Gastroesophageal sphincter (tissue), 3 donors: ENCODE measurements around the gene EED.

Experiments used
- CTCF ChIP-seq, 4 experiments: fragments of 200-600 bp in 2 of 4; fragments of 450-650 bp in 2 of 4; sonication (generic) in 1 of 4; IDR thresholded peaks; one replicate each; pipeline ENCODE4 v1.5.1; 2017 to 2019; ENCODE audit warnings: antibody characterized with exemption in 4 of 4, mild to moderate bottlenecking in 2 of 4, moderate library complexity in 2 of 4
- EP300 ChIP-seq: sonication (generic); formaldehyde crosslinking; IDR thresholded peaks from one replicate; pipeline ENCODE4 v1.6.1; 2017; ENCODE audit warnings: antibody characterized with exemption, mild to moderate bottlenecking
- POLR2A ChIP-seq, 2 donors: fragments of 450-650 bp; IDR thresholded peaks; one replicate each; pipeline ENCODE4 v1.6.1; 2017; ENCODE audit warnings: antibody characterized with exemption in 2 of 2, mild to moderate bottlenecking in 2 of 2, moderate library complexity in 1 of 2
- POLR2AphosphoS5 ChIP-seq: sonication (generic); formaldehyde crosslinking; IDR thresholded peaks from one replicate; pipeline ENCODE4 v1.6.1; 2017; ENCODE audit warnings: antibody characterized with exemption

GRCh38 chr11:86265194-86265593 is 20.6 kb downstream of the EED start:
- TF ChIP-seq CTCF (IDR thresholded peaks at IDR 0.05) = no peak
- no peak for TF ChIP-seq POLR2AphosphoS5
- no peak for TF ChIP-seq POLR2A (IDR thresholded peaks at IDR 0.05)
- no peak for TF ChIP-seq EP300
